B cell (primary cell): ENCODE measurements around the gene PALD1. TPM values are rescaled to one million over a fixed set of nuclear protein-coding genes. Genes with fewer than 3 reads are reported as not detected.

Source experiments
- ATAC-seq: fragments of 200-7000 bp; cut with Tn5 transposase; one replicate; pipeline ENCODE4 v1.10.0; 2021; ENCODE audit warnings: low read depth, mild to moderate bottlenecking, moderate number of reproducible peaks, moderate library complexity
- CTCF ChIA-PET: fragments of 350-600 bp; sonication (Branson Sonifier 250); formaldehyde crosslinking; loops from one replicate; lab custom pipeline; 2021; ENCODE audit warnings: antibody characterized with exemption, inconsistent platforms; lab: Charles Lee
- POLR2A ChIA-PET: fragments of 350-600 bp; sonication (Branson Sonifier 250); formaldehyde crosslinking; loops from one replicate; lab custom pipeline; 2021; ENCODE audit warnings: antibody characterized with exemption; lab: Charles Lee
- DNase-seq: peaks from one replicate; pipeline ENCODE4 v3.0.0; 2013
- H2AFZ ChIP-seq: 2 replicates; pipeline ENCODE4 v1.6.1; 2012; ENCODE audit warnings: mild to moderate bottlenecking, low read depth, low read length; ENCODE audit not compliant: insufficient read depth, poor library complexity, severe bottlenecking
- H3K27ac ChIP-seq, 2 donors: 1 replicate in 1 of 2; 2 replicates in 1 of 2; pipeline ENCODE4 v1.5.1; 2012 to 2013; ENCODE audit warnings: low read length in 2 of 2, mild to moderate bottlenecking in 2 of 2, moderate library complexity in 1 of 2
- H3K27me3 ChIP-seq, 4 experiments: fragments of 200-600 bp in 1 of 4; sonication (generic) in 1 of 4; replicated peaks in 1 of 4; 1 replicate in 2 of 4; 2 replicates in 2 of 4; pipeline versions ENCODE4 v1.6.1 to v1.7.0; 2013 to 2016; ENCODE audit warnings: low read length in 3 of 4, mild to moderate bottlenecking in 2 of 4, mixed read lengths in 1 of 4, moderate library complexity in 1 of 4; ENCODE audit not compliant: insufficient read depth in 4 of 4, control insufficient read depth in 3 of 4; ENCODE audit errors: control extremely low read depth in 1 of 4
- H3K36me3 ChIP-seq, 2 experiments: replicated peaks in 1 of 2; 1 replicate in 1 of 2; 2 replicates in 1 of 2; pipeline versions ENCODE4 v1.6.1 to v1.7.1; 2013; ENCODE audit warnings: low read length in 1 of 2; ENCODE audit not compliant: insufficient read depth in 2 of 2, control insufficient read depth in 1 of 2; ENCODE audit errors: control extremely low read depth in 1 of 2, extremely low read depth in 1 of 2
- H3K4me1 ChIP-seq, 2 donors: fragments of 200-600 bp in 1 of 2; sonication (generic) in 1 of 2; 1 replicate in 1 of 2; 2 replicates in 1 of 2; pipeline versions ENCODE4 v1.5.1 to v1.6.1; 2013 to 2017; ENCODE audit warnings: low read length in 2 of 2; ENCODE audit not compliant: control insufficient read depth in 2 of 2, insufficient read depth in 2 of 2
- H3K4me2 ChIP-seq: replicated peaks from 2 replicates; pipeline ENCODE3; 2012; ENCODE audit warnings: mild to moderate bottlenecking, low read depth, low read length; ENCODE audit not compliant: poor library complexity, severe bottlenecking
- H3K4me3 ChIP-seq, 5 experiments: fragments of 200-600 bp in 1 of 5; sonication (generic) in 1 of 5; 1 replicate in 3 of 5; 2 replicates in 2 of 5; pipeline versions ENCODE4 v1.5.1 to v1.7.0; 2011 to 2016; ENCODE audit warnings: low read length in 4 of 5, mild to moderate bottlenecking in 4 of 5, low read depth in 2 of 5, control low read depth in 1 of 5, moderate library complexity in 1 of 5; ENCODE audit not compliant: insufficient read depth in 1 of 5; ENCODE audit errors: control extremely low read depth in 1 of 5, extremely low read depth in 1 of 5
- H3K79me2 ChIP-seq: fragments of 200-600 bp; sonication (generic); one replicate; pipeline ENCODE4 v1.6.0; 2016; ENCODE audit warnings: low read length; ENCODE audit not compliant: control insufficient read depth, insufficient read depth
- H3K9ac ChIP-seq: fragments of 200-600 bp; sonication (generic); 2 replicates; pipeline ENCODE4 v1.6.1; 2017; ENCODE audit warnings: mild to moderate bottlenecking, low read length, moderate library complexity
- H3K9me3 ChIP-seq, 3 donors: one replicate each; pipeline versions ENCODE4 v1.6.1 to v1.7.1; 2013; ENCODE audit warnings: low read length in 2 of 3; ENCODE audit not compliant: control insufficient read depth in 2 of 3, insufficient read depth in 1 of 3; ENCODE audit errors: control extremely low read depth in 1 of 3
- H4K20me1 ChIP-seq: 2 replicates; pipeline ENCODE4 v1.6.0; 2012; ENCODE audit warnings: mild to moderate bottlenecking, low read length; ENCODE audit not compliant: insufficient read depth, control insufficient read depth, poor library complexity, severe bottlenecking
- H3K27ac Mint-ChIP-seq: one replicate; pipeline ENCODE4 v1.8.0; 2021; ENCODE audit warnings: mixed read lengths
- H3K27me3 Mint-ChIP-seq: one replicate; pipeline ENCODE4 v1.8.0; 2021; ENCODE audit warnings: mixed read lengths
- H3K4me1 Mint-ChIP-seq: one replicate; pipeline ENCODE4 v1.8.0; 2021; ENCODE audit warnings: mixed read lengths
- H3K4me3 Mint-ChIP-seq: one replicate; pipeline ENCODE4 v1.8.0; 2021; ENCODE audit warnings: mixed read lengths
- H3K9me3 Mint-ChIP-seq: one replicate; pipeline ENCODE4 v1.8.0; 2022; ENCODE audit warnings: mixed read lengths; ENCODE audit not compliant: insufficient read depth
- CTCF ChIP-seq: fragments of 200-600 bp; IDR thresholded peaks from one replicate; pipeline ENCODE4 v1.8.0; 2022; ENCODE audit warnings: antibody characterized with exemption, mild to moderate bottlenecking
- EZH2 ChIP-seq: IDR thresholded peaks from 2 replicates; pipeline ENCODE4 v1.6.1; 2012; ENCODE audit warnings: borderline replicate concordance, low read depth, mild to moderate bottlenecking, moderate library complexity, low read length; ENCODE audit not compliant: insufficient read depth, poor library complexity, severe bottlenecking
- WGBS: methylation state at CpG from one replicate; pipeline ENCODE4 v1.1.5; 2013; ENCODE audit warnings: missing lambda C conversion rate; ENCODE audit not compliant: insufficient coverage; 5-methylcytosine and 5-hydroxymethylcytosine counted together
- intact Hi-C: fragments of 100-400 bp; cut with micrococcal nuclease; formaldehyde crosslinking; loops from one replicate; pipeline ENCODE4 v1.10.0; 2022
- polyA plus RNA-seq: library from polyadenylated mRNA; depleted of rRNA; stranded (reverse); fragments of >200 nt; gene quantifications from 2 replicates; pipeline ENCODE4 v1.2.3, GENCODE V29; 2012
- total RNA-seq, 2 donors: library from RNA; stranded (reverse); fragments of 120-200 nt in 1 of 2; gene quantifications; 1 replicate in 1 of 2; 2 replicates in 1 of 2; pipeline versions ENCODE4 v1.2.3 to v1.2.4, GENCODE V29; 2013 to 2022

PALD1 gene
- total and polyA plus RNA-seq, 2 donors (not counting 1 experiment from before 2014, with no cell fraction given), result 2.2 to 2.8 TPM

- no peak for ATAC-seq
- Histone ChIP-seq H2AFZ (no peak overlapping the region), H3K9ac (no peak overlapping the region), H3K27ac (no peak overlapping the region), H4K20me1 (no peaks in the 10 kb centered on the region), H3K36me3 (no peaks in the 10 kb centered on the region), H3K4me2 (no peak overlapping the region), H3K4me3 (no peak overlapping the region), H3K9me3 (no peaks in the 10 kb centered on the region), H3K27me3 (peaks cover 0 to 4% (median 0%) of the 10 kb centered on the region in 4 experiments), H3K4me1 (no peaks in the 10 kb centered on the region), H3K79me2 (no peaks in the 10 kb centered on the region)
- no peaks in the 10 kb centered on the region for H3K4me1 Mint-ChIP-seq
- no peak for DNase-seq
- no peak for TF ChIP-seq EZH2
- no peak for TF ChIP-seq CTCF
- ChIA-PET CTCF (no interaction called here), POLR2A (no interaction called here)
- intact Hi-C loops, result no loop called here
- no peak overlapping the region for H3K4me3 Mint-ChIP-seq
- 86% methylated on average over 1 of the region's 4 CpGs for WGBS
- H3K9me3 Mint-ChIP-seq, result no peaks in the 10 kb centered on the region
- H3K27ac Mint-ChIP-seq, result no peak overlapping the region
- H3K27me3 Mint-ChIP-seq, result no peaks in the 10 kb centered on the region
These were observed 125.5 kb downstream of the PALD1 start for GRCh38 chr10:70604106-70604505.

GRCh38 chr10:70605161-70605560, 126.6 kb downstream of the PALD1 start:
- Histone ChIP-seq H3K4me2 (no peak overlapping the region), H2AFZ (no peak overlapping the region), H4K20me1 (no peaks in the 10 kb centered on the region), H3K27ac (no peak overlapping the region), H3K79me2 (no peaks in the 10 kb centered on the region), H3K9me3 (no peaks in the 10 kb centered on the region), H3K4me1 (no peaks in the 10 kb centered on the region), H3K4me3 (no peak overlapping the region), H3K27me3 (peaks cover 0 to 4% (median 0%) of the 10 kb centered on the region in 4 experiments), H3K9ac (no peak overlapping the region), H3K36me3 (no peaks in the 10 kb centered on the region)
- no peaks in the 10 kb centered on the region for H3K4me1 Mint-ChIP-seq
- DNase-seq (no peak), ATAC-seq (no peak)
- no peak overlapping the region for H3K27ac Mint-ChIP-seq
- no peaks in the 10 kb centered on the region for H3K9me3 Mint-ChIP-seq
- H3K27me3 Mint-ChIP-seq, result no peaks in the 10 kb centered on the region
- POLR2A ChIA-PET, result no interaction called here
- CTCF ChIA-PET, result no interaction called here
- no peak for TF ChIP-seq EZH2
- no peak for TF ChIP-seq CTCF
- WGBS, result no CpG with 5 or more reads among the region's 2 CpGs
- H3K4me3 Mint-ChIP-seq, result no peak overlapping the region
- intact Hi-C loops, result no loop called here
